ENCODE data around the gene EFCAB10.
"Not testable (repeated sequence)": the region's sequence is repeated elsewhere in the genome, so short reads cannot be mapped to it uniquely, and the experiment has no call there.

The EFCAB10 gene

GRCh38 chr7:105614341-105614840 lies 33.1 kb upstream of the EFCAB10 start:
- Histone ChIP-seq H3K9ac (ENCODE audit: low read depth, low read length) (no peak overlapping the region), H3K27me3 (ENCODE audit: control insufficient read depth, insufficient read depth, low read length) (no peaks in the 10 kb centered on the region), H3K9me3 (ENCODE audit: control insufficient read depth, insufficient read depth, low read length) (no peaks in the 10 kb centered on the region), H3K4me1 (ENCODE audit: control insufficient read depth, insufficient read depth, low read length) (no peaks in the 10 kb centered on the region), H3K27ac (ENCODE audit: low read depth, low read length) (no peak overlapping the region), H3K36me3 (ENCODE audit: control insufficient read depth, insufficient read depth, low read length) (peaks cover 59% of the 10 kb centered on the region), H3K4me3 (ENCODE audit: low read depth, low read length) (no peak overlapping the region)

GRCh38 chr7:105613611-105614330 lies 32.5 kb upstream of the EFCAB10 start:
- Histone ChIP-seq H3K36me3 (ENCODE audit: control insufficient read depth, insufficient read depth, low read length) (peaks cover 58% of the 10 kb centered on the region), H3K27ac (ENCODE audit: low read depth, low read length) (no peak overlapping the region), H3K27me3 (ENCODE audit: control insufficient read depth, insufficient read depth, low read length) (no peaks in the 10 kb centered on the region), H3K9ac (ENCODE audit: low read depth, low read length) (no peak overlapping the region), H3K4me1 (ENCODE audit: control insufficient read depth, insufficient read depth, low read length) (no peaks in the 10 kb centered on the region), H3K9me3 (ENCODE audit: control insufficient read depth, insufficient read depth, low read length) (no peaks in the 10 kb centered on the region), H3K4me3 (ENCODE audit: low read depth, low read length) (no peak overlapping the region)

GRCh38 chr7:105612806-105613205 lies 31.5 kb upstream of the EFCAB10 start:
- H3K9ac ChIP-seq (ENCODE audit: low read depth, low read length): no peak overlapping the region
- no peak overlapping the region for H3K27ac ChIP-seq (ENCODE audit: low read depth, low read length)
- no peak overlapping the region for H3K4me3 ChIP-seq (ENCODE audit: low read depth, low read length)
- no peaks in the 10 kb centered on the region for H3K9me3 ChIP-seq (ENCODE audit: control insufficient read depth, insufficient read depth, low read length)
- peaks cover 48% of the 10 kb centered on the region for H3K36me3 ChIP-seq (ENCODE audit: control insufficient read depth, insufficient read depth, low read length)
- no peaks in the 10 kb centered on the region for H3K4me1 ChIP-seq (ENCODE audit: control insufficient read depth, insufficient read depth, low read length)
- no peaks in the 10 kb centered on the region for H3K27me3 ChIP-seq (ENCODE audit: control insufficient read depth, insufficient read depth, low read length)

GRCh38 chr7:105611856-105612775 lies 30.8 kb upstream of the EFCAB10 start:
- Histone ChIP-seq H3K27ac (ENCODE audit: low read depth, low read length) (no peak overlapping the region), H3K4me3 (ENCODE audit: low read depth, low read length) (no peak overlapping the region), H3K9ac (ENCODE audit: low read depth, low read length) (no peak overlapping the region), H3K27me3 (ENCODE audit: control insufficient read depth, insufficient read depth, low read length) (no peaks in the 10 kb centered on the region), H3K36me3 (ENCODE audit: control insufficient read depth, insufficient read depth, low read length) (peaks cover 49% of the 10 kb centered on the region), H3K4me1 (ENCODE audit: control insufficient read depth, insufficient read depth, low read length) (no peaks in the 10 kb centered on the region), H3K9me3 (ENCODE audit: control insufficient read depth, insufficient read depth, low read length) (no peaks in the 10 kb centered on the region)

- Histone ChIP-seq H3K9me3 (ENCODE audit: control insufficient read depth, insufficient read depth, low read length) (no peaks in the 10 kb centered on the region), H3K9ac (ENCODE audit: low read depth, low read length) (no peak overlapping the region), H3K27ac (ENCODE audit: low read depth, low read length) (no peak overlapping the region), H3K4me3 (ENCODE audit: low read depth, low read length) (no peak overlapping the region), H3K27me3 (ENCODE audit: control insufficient read depth, insufficient read depth, low read length) (no peaks in the 10 kb centered on the region), H3K4me1 (ENCODE audit: control insufficient read depth, insufficient read depth, low read length) (no peaks in the 10 kb centered on the region; the same call in 1 of the 2 replicates), H3K36me3 (ENCODE audit: control insufficient read depth, insufficient read depth, low read length) (peaks cover 37% of the 10 kb centered on the region)
These were observed 29.1 kb upstream of the EFCAB10 start for GRCh38 chr7:105610165-105610930.

- H3K9me3 ChIP-seq (ENCODE audit: control insufficient read depth, insufficient read depth, low read length): no peaks in the 10 kb centered on the region
- H3K9ac ChIP-seq (ENCODE audit: low read depth, low read length): no peak overlapping the region
- H3K36me3 ChIP-seq (ENCODE audit: control insufficient read depth, insufficient read depth, low read length): peaks cover 8% of the 10 kb centered on the region; the same call in 1 of the 2 replicates
- peaks cover 14% of the 10 kb centered on the region for H3K4me1 ChIP-seq (ENCODE audit: control insufficient read depth, insufficient read depth, low read length)
- no peaks in the 10 kb centered on the region for H3K27me3 ChIP-seq (ENCODE audit: control insufficient read depth, insufficient read depth, low read length)
- no peak overlapping the region for H3K4me3 ChIP-seq (ENCODE audit: low read depth, low read length)
- H3K27ac ChIP-seq (ENCODE audit: low read depth, low read length): no peak overlapping the region
These were observed 21.3 kb upstream of the EFCAB10 start for GRCh38 chr7:105602325-105603305.

GRCh38 chr7:105600720-105601550 lies 19.6 kb upstream of the EFCAB10 start:
- no peaks in the 10 kb centered on the region for H3K9me3 ChIP-seq (ENCODE audit: control insufficient read depth, insufficient read depth, low read length)
- H3K36me3 ChIP-seq (ENCODE audit: control insufficient read depth, insufficient read depth, low read length): no peaks in the 10 kb centered on the region
- no peaks in the 10 kb centered on the region for H3K27me3 ChIP-seq (ENCODE audit: control insufficient read depth, insufficient read depth, low read length)
- H3K9ac ChIP-seq (ENCODE audit: low read depth, low read length): no peak overlapping the region
- H3K27ac ChIP-seq (ENCODE audit: low read depth, low read length): no peak overlapping the region
- H3K4me3 ChIP-seq (ENCODE audit: low read depth, low read length): no peak overlapping the region
- peaks cover 22% of the 10 kb centered on the region for H3K4me1 ChIP-seq (ENCODE audit: control insufficient read depth, insufficient read depth, low read length)

- peaks cover 22% of the 10 kb centered on the region for H3K4me1 ChIP-seq (ENCODE audit: control insufficient read depth, insufficient read depth, low read length)
- no peaks in the 10 kb centered on the region for H3K36me3 ChIP-seq (ENCODE audit: control insufficient read depth, insufficient read depth, low read length)
- no peaks in the 10 kb centered on the region for H3K27me3 ChIP-seq (ENCODE audit: control insufficient read depth, insufficient read depth, low read length)
- no peak overlapping the region for H3K9ac ChIP-seq (ENCODE audit: low read depth, low read length)
- H3K27ac ChIP-seq (ENCODE audit: low read depth, low read length): no peak overlapping the region
- H3K9me3 ChIP-seq (ENCODE audit: control insufficient read depth, insufficient read depth, low read length): no peaks in the 10 kb centered on the region
- no peak overlapping the region for H3K4me3 ChIP-seq (ENCODE audit: low read depth, low read length)
These were observed 18.3 kb upstream of the EFCAB10 start for GRCh38 chr7:105599551-105599950.

- H3K36me3 ChIP-seq (ENCODE audit: control insufficient read depth, insufficient read depth, low read length); H3K9ac ChIP-seq (ENCODE audit: low read depth, low read length); H3K27me3 ChIP-seq (ENCODE audit: control insufficient read depth, insufficient read depth, low read length); H3K27ac ChIP-seq (ENCODE audit: low read depth, low read length); H3K9me3 ChIP-seq (ENCODE audit: control insufficient read depth, insufficient read depth, low read length); H3K4me3 ChIP-seq (ENCODE audit: low read depth, low read length): not testable (repeated sequence)
- peaks cover 22% of the 10 kb centered on the region for H3K4me1 ChIP-seq (ENCODE audit: control insufficient read depth, insufficient read depth, low read length)
These were observed 17.8 kb upstream of the EFCAB10 start for GRCh38 chr7:105599080-105599479.
